ENCODE measurements around the gene ZFHX2.
A peak's percentile ranks its signal among the peaks of the same experiment; 100 is the strongest.
"Not testable (repeated sequence)": the region's sequence is repeated elsewhere in the genome, so short reads cannot be mapped to it uniquely, and the experiment has no call there.

The ZFHX2 gene

GRCh38 chr14:23590198-23590597 is 38.6 kb upstream of the ZFHX2 start:
- Histone ChIP-seq H2AFZ (ENCODE audit: low read length) (no peak overlapping the region), H3K4me1 (ENCODE audit: low read length) (peaks cover 2% of the 10 kb centered on the region; the same call in 1 of the 2 replicates), H3K27ac (ENCODE audit: low read length) (no peak overlapping the region), H3K4me2 (ENCODE audit: low read depth, low read length) (no peak overlapping the region), H3K9ac (ENCODE audit: low read length) (no peak overlapping the region), H3K9me2 (replicated peaks; ENCODE audit: insufficient read depth, low read length) (no peaks in the 10 kb centered on the region), H3F3A (ENCODE audit: insufficient read depth, low read length) (no peaks in the 10 kb centered on the region), H3K79me2 (ENCODE audit: low read length) (no peaks in the 10 kb centered on the region), H3K36me3 (replicated peaks; ENCODE audit: insufficient read depth, low read length) (no peaks in the 10 kb centered on the region), H3K4me3 (ENCODE audit: low read length) (no peak overlapping the region), H4K20me1 (ENCODE audit: insufficient read depth, low read length) (no peaks in the 10 kb centered on the region), H3K9me3 (replicated peaks; ENCODE audit: insufficient read depth, low read length) (no peaks in the 10 kb centered on the region), H3K27me3 (replicated peaks; ENCODE audit: insufficient read depth, low read length) (no peaks in the 10 kb centered on the region)
- no peak for DNase-seq
- TF ChIP-seq, protein P1, sequence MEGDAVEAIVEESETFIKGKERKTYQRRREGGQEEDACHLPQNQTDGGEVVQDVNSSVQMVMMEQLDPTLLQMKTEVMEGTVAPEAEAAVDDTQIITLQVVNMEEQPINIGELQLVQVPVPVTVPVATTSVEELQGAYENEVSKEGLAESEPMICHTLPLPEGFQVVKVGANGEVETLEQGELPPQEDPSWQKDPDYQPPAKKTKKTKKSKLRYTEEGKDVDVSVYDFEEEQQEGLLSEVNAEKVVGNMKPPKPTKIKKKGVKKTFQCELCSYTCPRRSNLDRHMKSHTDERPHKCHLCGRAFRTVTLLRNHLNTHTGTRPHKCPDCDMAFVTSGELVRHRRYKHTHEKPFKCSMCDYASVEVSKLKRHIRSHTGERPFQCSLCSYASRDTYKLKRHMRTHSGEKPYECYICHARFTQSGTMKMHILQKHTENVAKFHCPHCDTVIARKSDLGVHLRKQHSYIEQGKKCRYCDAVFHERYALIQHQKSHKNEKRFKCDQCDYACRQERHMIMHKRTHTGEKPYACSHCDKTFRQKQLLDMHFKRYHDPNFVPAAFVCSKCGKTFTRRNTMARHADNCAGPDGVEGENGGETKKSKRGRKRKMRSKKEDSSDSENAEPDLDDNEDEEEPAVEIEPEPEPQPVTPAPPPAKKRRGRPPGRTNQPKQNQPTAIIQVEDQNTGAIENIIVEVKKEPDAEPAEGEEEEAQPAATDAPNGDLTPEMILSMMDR (IDR thresholded peaks at IDR 0.05; ENCODE audit: low read length), result no peak
- TF ChIP-seq EZH2phosphoT487 (IDR thresholded peaks at IDR 0.05; ENCODE audit: low read length), result no peak
- no peak for TF ChIP-seq EZH2 (optimal IDR thresholded peaks at IDR 0.05; ENCODE audit: low read depth, low read length)

DNA sequence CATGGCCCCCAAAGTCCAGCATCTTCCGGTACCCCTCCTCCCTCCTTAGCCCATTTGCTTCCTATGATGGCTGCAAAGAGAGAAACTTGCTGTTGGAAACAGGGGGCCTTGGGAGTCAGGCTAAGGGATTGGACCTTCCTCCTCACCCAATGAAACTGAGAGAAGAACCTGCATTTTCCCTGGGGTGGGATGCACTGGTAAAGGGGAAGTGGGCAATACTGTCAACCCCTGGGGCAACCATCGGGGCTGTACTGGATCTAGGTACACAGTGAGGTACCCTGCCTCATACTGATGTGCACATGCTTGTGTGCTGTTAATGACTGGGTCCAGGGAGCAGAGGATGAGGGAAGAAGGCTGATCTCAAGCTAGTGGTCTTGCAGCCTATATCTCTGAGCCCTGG is 38.0 kb upstream of the ZFHX2 start:
- TF ChIP-seq, protein P1 (IDR thresholded peaks at IDR 0.05; ENCODE audit: low read length), result no peak
- Histone ChIP-seq H3K9me3 (replicated peaks; ENCODE audit: insufficient read depth, low read length) (no peaks in the 10 kb centered on the region), H4K20me1 (ENCODE audit: insufficient read depth, low read length) (no peaks in the 10 kb centered on the region), H3K79me2 (ENCODE audit: low read length) (no peaks in the 10 kb centered on the region), H3F3A (ENCODE audit: insufficient read depth, low read length) (no peaks in the 10 kb centered on the region), H2AFZ (ENCODE audit: low read length) (no peak overlapping the region), H3K36me3 (replicated peaks; ENCODE audit: insufficient read depth, low read length) (no peaks in the 10 kb centered on the region), H3K27ac (ENCODE audit: low read length) (no peak overlapping the region), H3K9ac (ENCODE audit: low read length) (no peak overlapping the region), H3K4me1 (ENCODE audit: low read length) (peaks cover 2% of the 10 kb centered on the region; the same call in 1 of the 2 replicates), H3K9me2 (replicated peaks; ENCODE audit: insufficient read depth, low read length) (no peaks in the 10 kb centered on the region), H3K27me3 (replicated peaks; ENCODE audit: insufficient read depth, low read length) (no peaks in the 10 kb centered on the region), H3K4me3 (ENCODE audit: low read length) (no peak overlapping the region), H3K4me2 (ENCODE audit: low read depth, low read length) (no peak overlapping the region)
- DNase-seq, result no peak

GRCh38 chr14:23588884-23589598 is 37.5 kb upstream of the ZFHX2 start:
- Histone ChIP-seq H3K79me2 (ENCODE audit: low read length) (no peaks in the 10 kb centered on the region), H3K4me2 (ENCODE audit: low read depth, low read length) (no peak overlapping the region), H3K4me1 (ENCODE audit: low read length) (peaks cover 2% of the 10 kb centered on the region; the same call in 1 of the 2 replicates), H3K27ac (ENCODE audit: low read length) (no peak overlapping the region), H3K9ac (ENCODE audit: low read length) (no peak overlapping the region), H2AFZ (ENCODE audit: low read length) (no peak overlapping the region), H3K4me3 (ENCODE audit: low read length) (no peak overlapping the region), H3F3A (ENCODE audit: insufficient read depth, low read length) (no peaks in the 10 kb centered on the region), H3K9me3 (replicated peaks; ENCODE audit: insufficient read depth, low read length) (no peaks in the 10 kb centered on the region), H3K9me2 (replicated peaks; ENCODE audit: insufficient read depth, low read length) (no peaks in the 10 kb centered on the region), H4K20me1 (ENCODE audit: insufficient read depth, low read length) (no peaks in the 10 kb centered on the region), H3K27me3 (replicated peaks; ENCODE audit: insufficient read depth, low read length) (no peaks in the 10 kb centered on the region), H3K36me3 (replicated peaks; ENCODE audit: insufficient read depth, low read length) (no peaks in the 10 kb centered on the region)
- TF ChIP-seq EZH2 (optimal IDR thresholded peaks at IDR 0.05; ENCODE audit: low read depth, low read length), result no peak
- TF ChIP-seq, protein P1 (IDR thresholded peaks at IDR 0.05; ENCODE audit: low read length), result peak; percentile 62
- no peak for TF ChIP-seq EZH2phosphoT487 (IDR thresholded peaks at IDR 0.05; ENCODE audit: low read length)
- peak; percentile 55 for DNase-seq

DNA sequence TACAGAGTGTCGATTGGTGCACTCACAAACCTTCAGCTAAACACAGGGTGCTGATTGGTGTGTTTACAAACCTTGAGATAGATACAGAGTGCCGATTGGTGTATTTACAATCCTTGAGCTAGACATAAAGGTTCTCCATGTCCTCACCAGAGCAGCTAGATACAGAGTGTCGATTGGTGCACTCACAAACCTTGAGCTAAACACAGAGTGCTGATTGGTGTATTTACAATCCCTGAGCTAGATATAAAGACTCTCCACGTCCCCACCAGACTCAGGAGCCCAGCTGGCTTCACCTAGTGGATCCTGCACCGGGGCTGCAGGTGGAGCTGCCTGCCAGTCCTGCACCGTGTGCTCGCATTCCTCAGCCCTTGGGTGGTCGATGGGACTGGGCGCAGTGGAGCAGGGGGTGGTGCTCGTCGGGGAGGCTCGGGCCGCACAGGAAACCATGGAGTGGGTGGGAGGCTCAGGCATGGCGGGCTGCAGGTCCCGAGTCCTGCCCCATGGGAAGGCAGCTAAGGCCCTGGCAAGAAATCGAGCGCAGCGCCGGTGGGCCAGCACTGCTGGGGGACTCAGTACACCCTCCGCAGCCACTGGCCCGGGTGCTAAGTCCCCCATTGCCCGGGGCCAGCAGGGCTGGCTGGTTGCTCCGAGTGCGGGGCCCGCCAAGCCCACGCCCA is 33.1 kb upstream of the ZFHX2 start:
- H2AFZ ChIP-seq (ENCODE audit: low read length); H3K4me3 ChIP-seq (ENCODE audit: low read length); H3F3A ChIP-seq (ENCODE audit: insufficient read depth, low read length); H3K9me2 ChIP-seq (replicated peaks; ENCODE audit: insufficient read depth, low read length); H3K4me1 ChIP-seq (ENCODE audit: low read length); H3K36me3 ChIP-seq (replicated peaks; ENCODE audit: insufficient read depth, low read length); H4K20me1 ChIP-seq (ENCODE audit: insufficient read depth, low read length); H3K4me2 ChIP-seq (ENCODE audit: low read depth, low read length); H3K9ac ChIP-seq (ENCODE audit: low read length); H3K79me2 ChIP-seq (ENCODE audit: low read length); H3K27ac ChIP-seq (ENCODE audit: low read length); DNase-seq; H3K27me3 ChIP-seq (replicated peaks; ENCODE audit: insufficient read depth, low read length); H3K9me3 ChIP-seq (replicated peaks; ENCODE audit: insufficient read depth, low read length): not testable (repeated sequence)

DNA sequence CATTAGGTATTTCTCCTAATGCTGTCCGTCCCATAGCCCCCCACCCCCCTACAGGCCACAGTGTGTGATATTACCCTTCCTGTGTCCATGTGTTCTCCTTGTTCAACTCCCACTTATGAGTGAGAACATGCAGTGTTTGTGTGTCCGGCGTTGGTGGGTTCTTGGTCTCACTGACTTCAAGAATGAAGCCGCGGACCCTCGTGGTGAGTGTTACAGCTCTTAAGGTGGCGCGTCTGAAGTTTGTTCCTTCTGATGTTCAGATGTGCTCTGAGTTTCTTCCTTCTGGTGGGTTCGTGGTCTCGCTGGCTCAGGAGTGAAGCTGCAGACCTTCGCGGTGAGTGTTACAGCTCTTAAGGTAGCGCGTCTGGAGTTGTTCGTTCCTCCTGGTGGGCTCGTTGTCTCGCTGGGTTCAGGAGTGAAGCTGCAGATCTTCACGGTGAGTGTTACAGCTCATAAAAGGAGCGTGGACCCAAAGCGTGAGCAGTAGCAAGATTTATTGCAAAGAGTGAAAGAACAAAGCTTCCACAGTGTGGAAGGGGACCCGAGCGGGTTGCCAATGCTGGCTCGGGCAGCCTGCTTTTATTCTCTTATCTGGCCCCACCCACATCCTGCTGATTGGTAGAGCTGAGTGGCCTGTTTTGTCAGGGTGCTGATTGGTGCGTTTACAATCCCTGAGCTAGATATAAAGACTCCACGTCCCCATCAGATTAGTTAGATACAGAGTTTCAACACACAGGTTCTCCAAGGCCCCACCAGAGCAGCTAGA is 32.4 kb upstream of the ZFHX2 start:
- H3K9me3 ChIP-seq (replicated peaks; ENCODE audit: insufficient read depth, low read length); H2AFZ ChIP-seq (ENCODE audit: low read length); H3K27ac ChIP-seq (ENCODE audit: low read length); H3K9me2 ChIP-seq (replicated peaks; ENCODE audit: insufficient read depth, low read length); H3K79me2 ChIP-seq (ENCODE audit: low read length); H3K36me3 ChIP-seq (replicated peaks; ENCODE audit: insufficient read depth, low read length); H3K27me3 ChIP-seq (replicated peaks; ENCODE audit: insufficient read depth, low read length); H3K9ac ChIP-seq (ENCODE audit: low read length); H3K4me3 ChIP-seq (ENCODE audit: low read length); H3K4me2 ChIP-seq (ENCODE audit: low read depth, low read length); H3K4me1 ChIP-seq (ENCODE audit: low read length); H3F3A ChIP-seq (ENCODE audit: insufficient read depth, low read length); DNase-seq; H4K20me1 ChIP-seq (ENCODE audit: insufficient read depth, low read length): not testable (repeated sequence)

All from MM.1S (cell line).